Measurements from ENCODE around the gene ADIPOR2.

The ADIPOR2 gene

GRCh38 chr12:1650978-1651361 lies 39.9 kb upstream of the ADIPOR2 start:
- peaks cover 0 to 4% of the 10 kb centered on the region in 2 donors for H3K4me1 ChIP-seq (ENCODE audit: control insufficient read depth in 2 of 2, insufficient read depth in 2 of 2, low read length in 2 of 2)
- no peak overlapping the region for H3K27ac ChIP-seq (ENCODE audit: low read depth in 2 of 2, low read length in 2 of 2)
- H3K27me3 ChIP-seq (ENCODE audit: control insufficient read depth in 2 of 2, insufficient read depth in 2 of 2, low read length in 2 of 2), result no peaks in the 10 kb centered on the region
- no peak overlapping the region for H3K9ac ChIP-seq (ENCODE audit: low read depth in 1 of 2, low read length in 2 of 2)
- no peaks in the 10 kb centered on the region for H3K9me3 ChIP-seq (ENCODE audit: control insufficient read depth in 2 of 2, low read length in 2 of 2)
- no peaks in the 10 kb centered on the region for H3K36me3 ChIP-seq (ENCODE audit: control insufficient read depth in 2 of 2, insufficient read depth in 2 of 2, low read length in 2 of 2)
- H3K4me3 ChIP-seq (ENCODE audit: low read length in 2 of 2), result no peak overlapping the region

GRCh38 chr12:1651946-1652345 lies 38.9 kb upstream of the ADIPOR2 start:
- Histone ChIP-seq H3K36me3 (ENCODE audit: control insufficient read depth in 2 of 2, insufficient read depth in 2 of 2, low read length in 2 of 2) (no peaks in the 10 kb centered on the region), H3K9me3 (ENCODE audit: control insufficient read depth in 2 of 2, low read length in 2 of 2) (no peaks in the 10 kb centered on the region), H3K9ac (ENCODE audit: low read depth in 1 of 2, low read length in 2 of 2) (no peak overlapping the region), H3K27me3 (ENCODE audit: control insufficient read depth in 2 of 2, insufficient read depth in 2 of 2, low read length in 2 of 2) (no peaks in the 10 kb centered on the region), H3K4me3 (ENCODE audit: low read length in 2 of 2) (no peak overlapping the region), H3K4me1 (ENCODE audit: control insufficient read depth in 2 of 2, insufficient read depth in 2 of 2, low read length in 2 of 2) (peaks cover 0 to 4% of the 10 kb centered on the region in 2 donors), H3K27ac (ENCODE audit: low read depth in 2 of 2, low read length in 2 of 2) (no peak overlapping the region)

- peaks cover 4 to 8% of the 10 kb centered on the region in 2 donors for H3K4me1 ChIP-seq (ENCODE audit: control insufficient read depth in 2 of 2, insufficient read depth in 2 of 2, low read length in 2 of 2)
- H3K27ac ChIP-seq (ENCODE audit: low read depth in 2 of 2, low read length in 2 of 2), result no peak overlapping the region
- no peak overlapping the region for H3K9ac ChIP-seq (ENCODE audit: low read depth in 1 of 2, low read length in 2 of 2)
- no peaks in the 10 kb centered on the region for H3K27me3 ChIP-seq (ENCODE audit: control insufficient read depth in 2 of 2, insufficient read depth in 2 of 2, low read length in 2 of 2)
- no peak overlapping the region for H3K4me3 ChIP-seq (ENCODE audit: low read length in 2 of 2)
- no peaks in the 10 kb centered on the region for H3K36me3 ChIP-seq (ENCODE audit: control insufficient read depth in 2 of 2, insufficient read depth in 2 of 2, low read length in 2 of 2)
- H3K9me3 ChIP-seq (ENCODE audit: control insufficient read depth in 2 of 2, low read length in 2 of 2), result no peaks in the 10 kb centered on the region
Measured at GRCh38 chr12:1655225-1655788, 35.6 kb upstream of the ADIPOR2 start.

DNA sequence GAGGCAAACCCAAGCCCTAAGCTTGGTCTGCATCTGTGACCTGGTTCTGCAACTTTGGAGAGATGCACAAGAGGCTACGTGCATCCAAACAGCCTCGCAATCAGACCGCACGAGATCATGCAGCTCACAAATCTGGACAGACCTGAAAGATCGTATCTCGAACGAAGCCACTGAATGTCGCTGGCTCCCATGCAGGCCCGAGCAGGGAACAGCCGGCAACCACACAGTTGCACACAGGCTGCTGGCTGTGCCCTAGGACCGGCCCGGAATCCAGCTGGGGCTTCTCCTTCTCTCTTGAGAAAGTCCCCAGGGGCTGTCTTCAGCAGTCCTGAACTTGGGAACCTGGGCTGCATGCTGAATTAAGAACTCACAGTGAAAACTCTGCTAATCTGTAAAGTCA lies 34.0 kb upstream of the ADIPOR2 start:
- Histone ChIP-seq H3K36me3 (ENCODE audit: control insufficient read depth in 2 of 2, insufficient read depth in 2 of 2, low read length in 2 of 2) (no peaks in the 10 kb centered on the region), H3K4me3 (ENCODE audit: low read length in 2 of 2) (no peak overlapping the region), H3K4me1 (ENCODE audit: control insufficient read depth in 2 of 2, insufficient read depth in 2 of 2, low read length in 2 of 2) (peaks cover 7 to 18% of the 10 kb centered on the region in 2 donors), H3K27ac (ENCODE audit: low read depth in 2 of 2, low read length in 2 of 2) (no peak overlapping the region), H3K9ac (ENCODE audit: low read depth in 1 of 2, low read length in 2 of 2) (no peak overlapping the region), H3K9me3 (ENCODE audit: control insufficient read depth in 2 of 2, low read length in 2 of 2) (no peaks in the 10 kb centered on the region), H3K27me3 (ENCODE audit: control insufficient read depth in 2 of 2, insufficient read depth in 2 of 2, low read length in 2 of 2) (no peaks in the 10 kb centered on the region)

GRCh38 chr12:1657688-1658087 lies 33.2 kb upstream of the ADIPOR2 start:
- peaks cover 7 to 20% of the 10 kb centered on the region in 2 donors for H3K4me1 ChIP-seq (ENCODE audit: control insufficient read depth in 2 of 2, insufficient read depth in 2 of 2, low read length in 2 of 2)
- H3K27me3 ChIP-seq (ENCODE audit: control insufficient read depth in 2 of 2, insufficient read depth in 2 of 2, low read length in 2 of 2), result no peaks in the 10 kb centered on the region
- H3K9ac ChIP-seq (ENCODE audit: low read depth in 1 of 2, low read length in 2 of 2), result peak overlapping the region in 1 of 2 donors; percentile 8
- H3K9me3 ChIP-seq (ENCODE audit: control insufficient read depth in 2 of 2, low read length in 2 of 2), result no peaks in the 10 kb centered on the region
- no peaks in the 10 kb centered on the region for H3K36me3 ChIP-seq (ENCODE audit: control insufficient read depth in 2 of 2, insufficient read depth in 2 of 2, low read length in 2 of 2)
- no peak overlapping the region for H3K4me3 ChIP-seq (ENCODE audit: low read length in 2 of 2)
- H3K27ac ChIP-seq (ENCODE audit: low read depth in 2 of 2, low read length in 2 of 2), result no peak overlapping the region

- Histone ChIP-seq H3K4me1 (ENCODE audit: control insufficient read depth in 2 of 2, insufficient read depth in 2 of 2, low read length in 2 of 2) (peaks cover 12 to 27% of the 10 kb centered on the region in 2 donors), H3K9me3 (ENCODE audit: control insufficient read depth in 2 of 2, low read length in 2 of 2) (no peaks in the 10 kb centered on the region), H3K27me3 (ENCODE audit: control insufficient read depth in 2 of 2, insufficient read depth in 2 of 2, low read length in 2 of 2) (no peaks in the 10 kb centered on the region), H3K36me3 (ENCODE audit: control insufficient read depth in 2 of 2, insufficient read depth in 2 of 2, low read length in 2 of 2) (no peaks in the 10 kb centered on the region), H3K27ac (ENCODE audit: low read depth in 2 of 2, low read length in 2 of 2) (peak overlapping the region; percentile 77 to 79), H3K4me3 (ENCODE audit: low read length in 2 of 2) (no peak overlapping the region), H3K9ac (ENCODE audit: low read depth in 1 of 2, low read length in 2 of 2) (peak overlapping the region in 1 of 2 donors; percentile 47)
Measured at GRCh38 chr12:1660304-1661187, 30.3 kb upstream of the ADIPOR2 start.

- H3K4me1 ChIP-seq (ENCODE audit: control insufficient read depth in 2 of 2, insufficient read depth in 2 of 2, low read length in 2 of 2), result peaks cover 14 to 36% of the 10 kb centered on the region in 2 donors
- no peaks in the 10 kb centered on the region for H3K27me3 ChIP-seq (ENCODE audit: control insufficient read depth in 2 of 2, insufficient read depth in 2 of 2, low read length in 2 of 2)
- peak overlapping the region; percentile 87 to 92 for H3K27ac ChIP-seq (ENCODE audit: low read depth in 2 of 2, low read length in 2 of 2)
- no peaks in the 10 kb centered on the region for H3K9me3 ChIP-seq (ENCODE audit: control insufficient read depth in 2 of 2, low read length in 2 of 2)
- peak overlapping the region; percentile 41 to 67 for H3K9ac ChIP-seq (ENCODE audit: low read depth in 1 of 2, low read length in 2 of 2)
- no peaks in the 10 kb centered on the region for H3K36me3 ChIP-seq (ENCODE audit: control insufficient read depth in 2 of 2, insufficient read depth in 2 of 2, low read length in 2 of 2)
- H3K4me3 ChIP-seq (ENCODE audit: low read length in 2 of 2), result peak overlapping the region; percentile 59 to 62
Measured at GRCh38 chr12:1661553-1662335, 29.1 kb upstream of the ADIPOR2 start.

- peak overlapping the region; percentile 93 for H3K27ac ChIP-seq (ENCODE audit: low read depth in 2 of 2, low read length in 2 of 2)
- no peaks in the 10 kb centered on the region for H3K36me3 ChIP-seq (ENCODE audit: control insufficient read depth in 2 of 2, insufficient read depth in 2 of 2, low read length in 2 of 2)
- H3K4me1 ChIP-seq (ENCODE audit: control insufficient read depth in 2 of 2, insufficient read depth in 2 of 2, low read length in 2 of 2), result peaks cover 23 to 47% of the 10 kb centered on the region in 2 donors
- peak overlapping the region; percentile 65 to 68 for H3K9ac ChIP-seq (ENCODE audit: low read depth in 1 of 2, low read length in 2 of 2)
- H3K27me3 ChIP-seq (ENCODE audit: control insufficient read depth in 2 of 2, insufficient read depth in 2 of 2, low read length in 2 of 2), result no peaks in the 10 kb centered on the region
- H3K4me3 ChIP-seq (ENCODE audit: low read length in 2 of 2), result peak overlapping the region; percentile 48 to 62
- H3K9me3 ChIP-seq (ENCODE audit: control insufficient read depth in 2 of 2, low read length in 2 of 2), result no peaks in the 10 kb centered on the region
Measured at GRCh38 chr12:1662761-1663439, 28.0 kb upstream of the ADIPOR2 start.

DNA sequence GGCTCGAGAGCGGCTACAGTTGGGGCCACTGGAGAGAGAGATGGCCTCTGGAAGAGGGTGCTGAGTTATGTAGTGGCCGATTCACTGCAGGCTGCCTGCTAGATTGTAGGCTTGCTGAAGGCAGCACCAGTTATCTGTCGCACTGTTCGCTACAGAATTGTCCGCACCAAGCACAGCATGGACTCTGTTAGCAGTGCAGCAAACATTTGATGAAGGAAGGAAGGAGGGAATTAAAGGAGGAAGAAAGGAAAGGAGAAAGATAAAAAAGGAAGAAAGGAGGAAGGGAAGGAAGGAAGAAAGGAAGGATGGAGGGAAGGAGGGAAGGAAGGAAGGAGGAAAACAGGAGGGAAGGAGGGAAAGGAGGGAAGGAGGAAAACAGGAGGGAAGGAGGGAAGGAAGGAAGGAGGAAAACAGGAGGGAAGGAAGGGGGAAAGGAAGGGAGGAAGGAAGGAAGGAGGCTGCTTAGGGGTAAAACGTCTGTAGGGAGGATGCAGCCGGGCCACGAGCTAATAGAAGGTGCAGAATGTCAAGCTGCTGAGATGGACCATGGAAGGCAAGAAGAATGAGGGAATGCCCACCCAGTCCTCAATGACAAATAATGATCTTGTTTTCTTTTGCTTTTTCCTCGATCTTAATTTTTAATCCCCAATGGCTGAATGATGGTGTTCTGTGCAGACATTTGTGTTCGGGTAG lies 27.3 kb upstream of the ADIPOR2 start:
- Histone ChIP-seq H3K36me3 (ENCODE audit: control insufficient read depth in 2 of 2, insufficient read depth in 2 of 2, low read length in 2 of 2) (no peaks in the 10 kb centered on the region), H3K4me1 (ENCODE audit: control insufficient read depth in 2 of 2, insufficient read depth in 2 of 2, low read length in 2 of 2) (peaks cover 23 to 49% of the 10 kb centered on the region in 2 donors), H3K27me3 (ENCODE audit: control insufficient read depth in 2 of 2, insufficient read depth in 2 of 2, low read length in 2 of 2) (no peaks in the 10 kb centered on the region), H3K4me3 (ENCODE audit: low read length in 2 of 2) (peak overlapping the region in 1 of 2 donors; percentile 48), H3K9ac (ENCODE audit: low read depth in 1 of 2, low read length in 2 of 2) (peak overlapping the region; percentile 24 to 65), H3K9me3 (ENCODE audit: control insufficient read depth in 2 of 2, low read length in 2 of 2) (no peaks in the 10 kb centered on the region), H3K27ac (ENCODE audit: low read depth in 2 of 2, low read length in 2 of 2) (peak overlapping the region; percentile 93)
